ENCODE measurements around the gene HIVEP1.

HIVEP1 gene

GRCh38 chr6:12119085-12119588 lies 107.0 kb downstream of the HIVEP1 start:
- no peak for DNase-seq (ENCODE audit: low read depth, low spot score)
- POLR2A ChIA-PET, result no interaction called here
- no peak overlapping the region for H3K4me3 ChIP-seq (ENCODE audit: low read depth, low read length)
- no peak for TF ChIP-seq CTCF (IDR thresholded peaks at IDR 0.05; ENCODE audit: insufficient read depth, low read length, missing control alignments)
- CTCF ChIA-PET, result interaction anchor here (0.9 kb wide), 1 partner anchor 27 kb away, joined by 3 read pairs; no protein-coding TSS in a partner anchor

GRCh38 chr6:12125396-12125795 lies 113.3 kb downstream of the HIVEP1 start:
- no peak for TF ChIP-seq CTCF (IDR thresholded peaks at IDR 0.05; ENCODE audit: insufficient read depth, low read length, missing control alignments)
- ChIA-PET CTCF (interaction anchor here (1.0 to 1.4 kb wide), 2 partner anchors 8 to 11 kb away, joined by 3 to 4 read pairs; no protein-coding TSS in a partner anchor), POLR2A (no interaction called here)
- no peak overlapping the region for H3K4me3 ChIP-seq (ENCODE audit: low read depth, low read length)
- DNase-seq (ENCODE audit: low read depth, low spot score), result no peak

- no peak for DNase-seq (ENCODE audit: low read depth, low spot score)
- TF ChIP-seq CTCF (IDR thresholded peaks at IDR 0.05; ENCODE audit: insufficient read depth, low read length, missing control alignments), result no peak
- CTCF ChIA-PET, result interaction anchor here (1.4 kb wide), 1 partner anchor 12 kb away, joined by 4 read pairs; no protein-coding TSS in a partner anchor
- POLR2A ChIA-PET, result no interaction called here
- H3K4me3 ChIP-seq (ENCODE audit: low read depth, low read length), result no peak overlapping the region
These were observed 113.9 kb downstream of the HIVEP1 start for GRCh38 chr6:12126051-12126450.

- DNase-seq (ENCODE audit: low read depth, low spot score), result no peak
- no peak for TF ChIP-seq CTCF (IDR thresholded peaks at IDR 0.05; ENCODE audit: insufficient read depth, low read length, missing control alignments)
- ChIA-PET CTCF (interaction anchor here (1.1 to 1.2 kb wide), 2 partner anchors 18 to 160 kb away, joined by 3 read pairs; no protein-coding TSS in a partner anchor), POLR2A (no interaction called here)
- H3K4me3 ChIP-seq (ENCODE audit: low read depth, low read length), result no peak overlapping the region
These were observed 117.4 kb downstream of the HIVEP1 start for GRCh38 chr6:12129523-12129922.

GRCh38 chr6:12132351-12133222 lies 120.5 kb downstream of the HIVEP1 start:
- POLR2A ChIA-PET, result no interaction called here
- DNase-seq (ENCODE audit: low read depth, low spot score), result no peak
- TF ChIP-seq CTCF (IDR thresholded peaks at IDR 0.05; ENCODE audit: insufficient read depth, low read length, missing control alignments), result no peak
- CTCF ChIA-PET, result interaction anchor here (0.9 to 1.4 kb wide), 3 partner anchors 11 to 59 kb away, joined by 3 read pairs; no protein-coding TSS in a partner anchor
- no peak overlapping the region for H3K4me3 ChIP-seq (ENCODE audit: low read depth, low read length)

GRCh38 chr6:12134581-12134980 lies 122.5 kb downstream of the HIVEP1 start:
- H3K4me3 ChIP-seq (ENCODE audit: low read depth, low read length), result no peak overlapping the region
- DNase-seq (ENCODE audit: low read depth, low spot score), result no peak
- TF ChIP-seq CTCF (IDR thresholded peaks at IDR 0.05; ENCODE audit: insufficient read depth, low read length, missing control alignments), result no peak
- ChIA-PET CTCF (interaction anchor here (1.0 kb wide), 1 partner anchor 34 kb away, joined by 3 read pairs; no protein-coding TSS in a partner anchor), POLR2A (no interaction called here)
